ENCODE measurements around the gene PRDX2.

GRCh38 chr19:12783291-12783848 is 18.2 kb downstream of the PRDX2 start:
- TF ChIP-seq POLR2A (IDR thresholded peaks at IDR 0.05; ENCODE audit: low read length) = no peak
- TF ChIP-seq GATA1 (IDR thresholded peaks at IDR 0.05; ENCODE audit: low read depth, low read length) = no peak
